ENCODE results near the gene PSMA4. TPM values are rescaled to one million over a fixed set of nuclear protein-coding genes. Genes with fewer than 3 reads are reported as not detected.

PSMA4 gene
- total and polyA plus RNA-seq, 10 of the 15 experiments (the other 5 are each of a cell fraction or from before 2014, with no cell fraction given), result 210 to 1,221 (median 546) TPM

DNA sequence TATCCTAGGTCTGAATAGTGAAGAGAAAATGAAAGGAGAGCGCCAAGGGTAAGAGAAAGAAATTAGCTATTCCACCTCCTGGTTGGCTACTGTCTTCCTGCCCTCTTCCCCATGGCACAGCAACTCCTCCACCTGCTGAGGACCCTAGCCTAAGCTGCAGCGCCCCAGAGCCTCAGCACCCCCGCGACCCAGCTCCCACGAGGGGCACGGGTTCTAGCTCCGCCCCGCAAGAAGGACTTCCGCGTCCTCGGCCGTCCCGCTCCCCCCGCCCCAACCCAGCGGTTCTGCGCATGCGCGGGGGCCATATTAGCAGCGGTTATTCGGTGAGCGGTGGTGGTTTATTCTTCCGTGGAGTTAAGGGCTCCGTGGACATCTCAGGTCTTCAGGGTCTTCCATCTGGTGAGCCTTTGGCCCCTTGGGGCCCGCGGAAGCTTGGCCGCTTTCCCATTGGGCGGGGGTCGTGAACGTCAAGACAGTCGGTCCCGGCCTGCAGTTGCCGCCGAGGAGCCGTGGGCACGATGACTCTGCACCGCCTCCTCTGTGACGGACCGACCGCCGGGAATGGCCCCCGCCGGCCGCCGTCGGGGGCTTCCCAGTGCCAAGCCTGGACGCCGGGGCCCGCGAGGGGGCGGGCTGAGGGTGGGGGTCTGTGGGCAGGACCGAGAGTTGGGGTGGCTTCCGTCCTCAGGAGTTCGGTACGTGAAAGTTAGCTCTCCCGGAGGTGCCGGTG is at the start of gene PSMA4 (continued):
- TF ChIP-seq MYC (IDR thresholded peaks at IDR 0.05; ENCODE audit: insufficient read depth, insufficient read length, insufficient replicate concordance, low read length, severe bottlenecking), result peak; percentile 19
- TF ChIP-seq NBN (IDR thresholded peaks at IDR 0.05), result peak; percentile 87
- TF ChIP-seq MEF2B (IDR thresholded peaks at IDR 0.05; ENCODE audit: partially characterized antibody, poor library complexity, severe bottlenecking), result peak; percentile 38
- TF ChIP-seq RELA (IDR thresholded peaks at IDR 0.05; ENCODE audit: borderline replicate concordance, partially characterized antibody), result peak; percentile 76
- peak; percentile 80 for TF ChIP-seq IKZF1 (conservative IDR thresholded peaks at IDR 0.05)

GRCh38 chr15:78492872-78493271 is 47.4 kb upstream of the PSMA4 start:
- peaks cover 3 to 34% of the 10 kb centered on the region in 2 experiments for H3K36me3 ChIP-seq (ENCODE audit: control insufficient read depth in 2 of 2, insufficient read depth in 2 of 2, low read length in 1 of 2)
- POLR2A ChIA-PET, result no interaction called here
- CTCF ChIA-PET, result no interaction called here
- H3K4me2 ChIP-seq (ENCODE audit: control insufficient read depth, insufficient read depth), result no peak overlapping the region
- no peaks in the 10 kb centered on the region for H3K9me3 ChIP-seq (replicated peaks; ENCODE audit: control insufficient read depth, insufficient read depth, low read length)
- WGBS (ENCODE audit: insufficient coverage, insufficient replicate concordance, low lambda C conversion rate, missing lambda C conversion rate), result 93% methylated on average over 1 of the region's 1 CpG
- no peak for ATAC-seq
- no TSS peak for BruUV-seq (replicated peaks)
- in situ Hi-C loops (cut with MboI) (no loop called here), intact Hi-C loops (cut with micrococcal nuclease; ENCODE audit: unreplicated experiment) (no loop called here)
- RAD21 ChIA-PET (ENCODE audit: unreplicated experiment), result no interaction called here
- SMC1A ChIA-PET (ENCODE audit: uncharacterized antibody, unreplicated experiment), result no interaction called here
- no peak overlapping the region for H3K9ac ChIP-seq (ENCODE audit: control insufficient read depth, insufficient read depth, low read length)
- H3K4me3 ChIP-seq, result no peak overlapping the region
- no peaks in the 10 kb centered on the region for H3K4me1 ChIP-seq (ENCODE audit: control insufficient read depth, insufficient read depth, low read length)
- no peaks in the 10 kb centered on the region for H4K20me1 ChIP-seq (ENCODE audit: control insufficient read depth, insufficient read depth)
- no peak for FAIRE-seq
- no peak overlapping the region for H3K27ac ChIP-seq (ENCODE audit: control insufficient read depth, insufficient read depth)
- H3K27me3 ChIP-seq (replicated peaks in 1 of 2; ENCODE audit: control insufficient read depth in 2 of 2, insufficient read depth in 2 of 2, low read length in 1 of 2), result no peaks in the 10 kb centered on the region
- H3K79me2 ChIP-seq (ENCODE audit: control insufficient read depth, insufficient read depth, low read length), result no peaks in the 10 kb centered on the region
- TF ChIP-seq IRF5 (IDR thresholded peaks at IDR 0.05; ENCODE audit: borderline replicate concordance) (no peak), SP1 (IDR thresholded peaks at IDR 0.05; ENCODE audit: low read depth, low read length) (no peak), WRNIP1 (IDR thresholded peaks at IDR 0.05; ENCODE audit: borderline replicate concordance, low read depth, low read length) (no peak), BCL11A (IDR thresholded peaks at IDR 0.05; ENCODE audit: low read depth, low read length) (no peak), MYB (IDR thresholded peaks at IDR 0.05; ENCODE audit: borderline replicate concordance, low read depth, low read length) (no peak), TBL1XR1 (IDR thresholded peaks at IDR 0.05; ENCODE audit: low read depth, low read length) (no peak), ETV6 (conservative IDR thresholded peaks at IDR 0.05 in 1 of 2, IDR thresholded peaks at IDR 0.05 in 1 of 2; ENCODE audit: borderline replicate concordance in 1 of 2, low read depth in 1 of 2) (no peak), DPF2 (IDR thresholded peaks at IDR 0.05) (no peak), NFXL1 (IDR thresholded peaks at IDR 0.05; ENCODE audit: borderline replicate concordance) (no peak), ZNF207 (IDR thresholded peaks at IDR 0.05; ENCODE audit: borderline replicate concordance) (no peak), SREBF1 (IDR thresholded peaks at IDR 0.05; ENCODE audit: low read length) (no peak), BHLHE40 (IDR thresholded peaks at IDR 0.05; ENCODE audit: borderline replicate concordance in 1 of 2, low read depth in 2 of 2, low read length in 1 of 2) (no peak), HCFC1 (IDR thresholded peaks at IDR 0.05; ENCODE audit: low read length) (no peak)
- DNase-seq (ENCODE audit: low read depth, low spot score), result no peak
- H2AFZ ChIP-seq (ENCODE audit: control insufficient read depth, low read depth, low read length), result no peak overlapping the region
